Liver (tissue), 9 donors: Measurements from ENCODE around the gene SAMD4A. TPM values are rescaled to one million over a fixed set of nuclear protein-coding genes. Genes with fewer than 3 reads are reported as not detected.
A peak's percentile ranks its signal among the peaks of the same experiment; 100 is the strongest.

Experiments used
- DNase-seq: peaks from one replicate; pipeline ENCODE4 v3.0.0-alpha.2; 2017; ENCODE audit warnings: low spot score
- H3K27ac ChIP-seq, 2 donors: one replicate each; pipeline ENCODE4 v1.7.0; 2013; ENCODE audit warnings: inconsistent platforms in 2 of 2, low read length in 2 of 2, control low read depth in 1 of 2, low read depth in 1 of 2, mild to moderate bottlenecking in 1 of 2
- H3K27me3 ChIP-seq, 4 donors: one replicate each; pipeline versions ENCODE4 v1.6.1 to v1.7.0; 2013; ENCODE audit warnings: low read length in 3 of 4, inconsistent platforms in 1 of 4, mild to moderate bottlenecking in 1 of 4, moderate library complexity in 1 of 4; ENCODE audit not compliant: control insufficient read depth in 4 of 4, insufficient read depth in 4 of 4
- H3K36me3 ChIP-seq, 4 donors: one replicate each; pipeline versions ENCODE4 v1.6.1 to v1.7.0; 2013; ENCODE audit warnings: low read length in 3 of 4, mild to moderate bottlenecking in 3 of 4, low read depth in 1 of 4, moderate library complexity in 1 of 4; ENCODE audit not compliant: control insufficient read depth in 4 of 4, insufficient read depth in 3 of 4
- H3K4me1 ChIP-seq, 4 donors: one replicate each; pipeline versions ENCODE4 v1.6.1 to v1.7.0; 2013; ENCODE audit warnings: low read length in 3 of 4, mild to moderate bottlenecking in 3 of 4, moderate library complexity in 1 of 4; ENCODE audit not compliant: control insufficient read depth in 4 of 4, insufficient read depth in 4 of 4
- H3K4me3 ChIP-seq, 3 donors: one replicate each; pipeline versions ENCODE4 v1.6.1 to v1.7.0; 2013; ENCODE audit warnings: low read length in 3 of 3, control low read depth in 1 of 3, low read depth in 1 of 3, mild to moderate bottlenecking in 1 of 3
- H3K9ac ChIP-seq, 2 donors: one replicate each; pipeline ENCODE4 v1.7.0; 2013; ENCODE audit warnings: low read length in 2 of 2, mild to moderate bottlenecking in 2 of 2, moderate library complexity in 2 of 2, control low read depth in 1 of 2, low read depth in 1 of 2
- H3K9me3 ChIP-seq, 4 donors: one replicate each; pipeline versions ENCODE4 v1.6.1 to v1.7.0; 2013; ENCODE audit warnings: low read length in 3 of 4; ENCODE audit not compliant: control insufficient read depth in 4 of 4
- ATF3 ChIP-seq: IDR thresholded peaks from 2 replicates; pipeline ENCODE4 v1.6.1; 2016; ENCODE audit warnings: antibody characterized with exemption
- CTCF ChIP-seq: fragments of 150-350 bp; IDR thresholded peaks from 2 replicates; pipeline ENCODE4 v1.5.1; 2017; ENCODE audit warnings: improper control_type of control experiment, low read depth, low read length; ENCODE audit not compliant: missing input control
- FOXA1 ChIP-seq: IDR thresholded peaks from 2 replicates; pipeline ENCODE4 v1.6.1; 2016; ENCODE audit warnings: antibody characterized with exemption
- GABPA ChIP-seq, 2 donors: IDR thresholded peaks in 1 of 2; conservative IDR thresholded peaks in 1 of 2; 2 replicates each; pipeline ENCODE4 v1.6.1; 2016; ENCODE audit warnings: antibody characterized with exemption in 2 of 2, mild to moderate bottlenecking in 1 of 2, moderate library complexity in 1 of 2
- HNF4A ChIP-seq, 2 donors: conservative IDR thresholded peaks; 2 replicates each; pipeline ENCODE4 v1.6.1; 2016; ENCODE audit warnings: antibody characterized with exemption in 2 of 2, mild to moderate bottlenecking in 2 of 2
- HNF4G ChIP-seq: IDR thresholded peaks from 2 replicates; pipeline ENCODE4 v1.6.1; 2016; ENCODE audit warnings: antibody characterized with exemption
- JUND ChIP-seq, 2 donors: IDR thresholded peaks; 2 replicates each; pipeline ENCODE4 v1.6.1; 2016; ENCODE audit warnings: antibody characterized with exemption in 2 of 2
- NR2F2 ChIP-seq: IDR thresholded peaks from 2 replicates; pipeline ENCODE4 v1.6.1; 2016; ENCODE audit warnings: antibody characterized with exemption
- RAD21 ChIP-seq, 2 donors: IDR thresholded peaks; 2 replicates each; pipeline ENCODE4 v1.6.1; 2016; ENCODE audit warnings: antibody characterized with exemption in 2 of 2, mild to moderate bottlenecking in 2 of 2
- REST ChIP-seq: IDR thresholded peaks from 2 replicates; pipeline ENCODE4 v1.6.1; 2016; ENCODE audit warnings: antibody characterized with exemption, mild to moderate bottlenecking
- RXRA ChIP-seq, 2 donors: IDR thresholded peaks; 2 replicates each; pipeline ENCODE4 v1.6.1; 2017 to 2018; ENCODE audit warnings: antibody characterized with exemption in 2 of 2, mild to moderate bottlenecking in 1 of 2
- SP1 ChIP-seq: IDR thresholded peaks from 2 replicates; pipeline ENCODE4 v1.6.1; 2018; ENCODE audit warnings: antibody characterized with exemption, mild to moderate bottlenecking
- TAF1 ChIP-seq: conservative IDR thresholded peaks from 2 replicates; pipeline ENCODE4 v1.6.1; 2016; ENCODE audit warnings: antibody characterized with exemption, mild to moderate bottlenecking
- YY1 ChIP-seq: IDR thresholded peaks from 2 replicates; pipeline ENCODE4 v1.6.1; 2016; ENCODE audit warnings: antibody characterized with exemption, mild to moderate bottlenecking
- ZBTB33 ChIP-seq: IDR thresholded peaks from 2 replicates; pipeline ENCODE4 v1.6.1; 2016; ENCODE audit warnings: antibody characterized with exemption
- WGBS: extraction: QIAGEN DNeasy Blood & Tissue Kit; methylation state at CpG from one replicate; pipeline ENCODE4 v1.1.7; 2013; 5-methylcytosine and 5-hydroxymethylcytosine counted together
- polyA plus RNA-seq, 2 donors: library from polyadenylated mRNA; stranded (reverse) in 1 of 2; unstranded in 1 of 2; fragments of 200-250 nt in 1 of 2; fragments of >200 nt in 1 of 2; fragmentation: Nextera tagmentation in 1 of 2; extraction: Ambion mirVana in 1 of 2; gene quantifications; one replicate each; pipeline versions ENCODE4 v1.2.1 to v1.2.3, GENCODE V29; 2013 to 2015
- total RNA-seq, 2 donors: library from RNA; depleted of rRNA; stranded (reverse); fragments of >200 nt; gene quantifications; one replicate each; pipeline ENCODE4 v1.2.3, GENCODE V29; 2014
- donor health status: healthy.
- donor health status: healthy.
- donor health status: healthy.
- donor health status: healthy.
- donor health status: healthy.

The SAMD4A gene
- total and polyA plus RNA-seq, 4 donors = 4.3 to 17.8 (median 8.1) TPM

GRCh38 chr14:54785136-54785777 is 218.3 kb downstream of the SAMD4A start:
- Histone ChIP-seq H3K27me3 (no peaks in the 10 kb centered on the region), H3K9me3 (no peaks in the 10 kb centered on the region), H3K9ac (peak overlapping the region; percentile 40 to 73), H3K27ac (peak overlapping the region; percentile 95 to 97), H3K4me3 (peak overlapping the region in 1 of 3 donors; percentile 16), H3K36me3 (peaks cover 2 to 21% (median 14%) of the 10 kb centered on the region in 4 donors), H3K4me1 (peaks cover 4 to 53% (median 27%) of the 10 kb centered on the region in 4 donors)
- no peak for DNase-seq
- WGBS = 61% methylated on average over 8 of the region's 8 CpGs
- TF ChIP-seq HNF4G (no peak), REST (no peak)

- TF ChIP-seq RXRA (IDR thresholded peaks at IDR 0.05) = no peak
- no peak for TF ChIP-seq GABPA (IDR thresholded peaks at IDR 0.05 in 1 of 2, conservative IDR thresholded peaks at IDR 0.05 in 1 of 2)
- TF ChIP-seq YY1 = no peak
- no peak for TF ChIP-seq JUND (IDR thresholded peaks at IDR 0.05)
- TF ChIP-seq HNF4A (conservative IDR thresholded peaks at IDR 0.05) = no peak
- TF ChIP-seq RAD21 (IDR thresholded peaks at IDR 0.05) = no peak
- TF ChIP-seq CTCF = no peak
- no peak for TF ChIP-seq SP1
- no peak for TF ChIP-seq FOXA1
- no peak for TF ChIP-seq NR2F2
- TF ChIP-seq REST = no peak
- no peak for TF ChIP-seq ZBTB33
- TF ChIP-seq TAF1 = no peak
- TF ChIP-seq ATF3 = no peak
- TF ChIP-seq HNF4G = no peak
- no peak for DNase-seq
- Histone ChIP-seq H3K27me3 (no peaks in the 10 kb centered on the region), H3K4me3 (no peak overlapping the region), H3K27ac (peak overlapping the region; percentile 95 to 97), H3K4me1 (peaks cover 6 to 62% (median 28%) of the 10 kb centered on the region in 4 donors), H3K9ac (peak overlapping the region in 1 of 2 donors; percentile 40), H3K36me3 (peaks cover 2 to 22% (median 14%) of the 10 kb centered on the region in 4 donors), H3K9me3 (no peaks in the 10 kb centered on the region)
- 94% methylated on average over 5 of the region's 5 CpGs for WGBS
These were observed 219.1 kb downstream of the SAMD4A start for GRCh38 chr14:54785778-54786770.
